Activated CD8-positive, alpha-beta T cell treated with anti-CD3 and anti-CD28 coated beads for 36 hours (primary cell): ENCODE results near the gene STK32C. TPM values are rescaled to one million over a fixed set of nuclear protein-coding genes. Genes with fewer than 3 reads are reported as not detected.

Experiments
- ATAC-seq: fragments of 200-7000 bp; cut with Tn5 transposase; one replicate; pipeline ENCODE4 v1.10.0; 2021; ENCODE audit warnings: mild to moderate bottlenecking, moderate library complexity
- CTCF ChIA-PET: fragments of 350-600 bp; sonication (Branson Sonifier 250); formaldehyde crosslinking; loops from one replicate; lab custom pipeline; 2021; ENCODE audit warnings: antibody characterized with exemption; lab: Charles Lee
- POLR2A ChIA-PET: fragments of 350-600 bp; sonication (Branson Sonifier 250); formaldehyde crosslinking; loops from one replicate; lab custom pipeline; 2021; ENCODE audit warnings: antibody characterized with exemption; lab: Charles Lee
- DNase-seq: peaks from one replicate; pipeline ENCODE4 v3.0.0-alpha.2; 2020
- H3K27ac Mint-ChIP-seq: one replicate; pipeline ENCODE4 v1.8.0; 2021; ENCODE audit warnings: mild to moderate bottlenecking, mixed read lengths
- H3K27me3 Mint-ChIP-seq: one replicate; pipeline ENCODE4 v1.8.0; 2021; ENCODE audit warnings: mixed read lengths
- H3K36me3 Mint-ChIP-seq: one replicate; pipeline ENCODE4 v1.8.0; 2021; ENCODE audit warnings: low read depth, mixed read lengths
- H3K4me1 Mint-ChIP-seq: one replicate; pipeline ENCODE4 v1.8.0; 2021; ENCODE audit warnings: low read depth, mixed read lengths
- H3K4me3 Mint-ChIP-seq: one replicate; pipeline ENCODE4 v1.8.0; 2021; ENCODE audit warnings: mild to moderate bottlenecking, moderate library complexity, mixed read lengths
- H3K9me3 Mint-ChIP-seq: one replicate; pipeline ENCODE4 v1.8.0; 2021; ENCODE audit warnings: mixed read lengths
- intact Hi-C: fragments of 100-400 bp; cut with micrococcal nuclease; formaldehyde crosslinking; loops from one replicate; pipeline ENCODE4 v1.10.0; 2022
- total RNA-seq, 2 experiments: library from RNA; stranded (reverse); gene quantifications; one replicate each; pipeline ENCODE4 v1.2.3, GENCODE V29; 2021
- TF ChIP-seq, protein P1 (sequence below): fragments of 200-600 bp; IDR thresholded peaks from one replicate; pipeline ENCODE4 v1.8.0; 2022; ENCODE audit warnings: antibody characterized with exemption, mild to moderate bottlenecking

STK32C gene
- total RNA-seq, 2 experiments from 2014 or later = 29.3 to 31.4 TPM

DNA sequence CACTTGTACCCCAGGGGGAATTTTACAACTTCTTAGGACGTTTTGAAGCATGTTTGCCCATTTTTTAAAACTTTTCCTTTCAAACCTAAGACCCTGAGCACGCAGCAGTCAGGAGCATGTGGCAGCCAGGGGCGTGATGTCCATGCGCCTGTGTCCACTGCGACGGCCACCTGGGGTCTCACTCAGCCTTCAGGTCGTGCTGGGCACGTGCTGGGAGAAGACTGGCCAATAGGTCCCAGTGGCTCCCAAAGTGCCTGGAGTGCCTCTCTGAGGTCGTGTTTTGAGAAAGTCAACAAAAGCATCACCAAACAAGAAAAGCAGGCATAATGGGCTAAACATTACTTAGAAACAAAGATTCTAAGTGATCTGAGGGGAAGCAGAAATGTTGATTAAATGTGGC is 39.1 kb upstream of the STK32C start:
- H3K4me1 Mint-ChIP-seq = no peaks in the 10 kb centered on the region
- H3K27me3 Mint-ChIP-seq = no peaks in the 10 kb centered on the region
- POLR2A ChIA-PET = no interaction called here
- H3K36me3 Mint-ChIP-seq = peaks cover 1% of the 10 kb centered on the region
- DNase-seq (no peak), ATAC-seq (no peak)
- TF ChIP-seq, protein P1, sequence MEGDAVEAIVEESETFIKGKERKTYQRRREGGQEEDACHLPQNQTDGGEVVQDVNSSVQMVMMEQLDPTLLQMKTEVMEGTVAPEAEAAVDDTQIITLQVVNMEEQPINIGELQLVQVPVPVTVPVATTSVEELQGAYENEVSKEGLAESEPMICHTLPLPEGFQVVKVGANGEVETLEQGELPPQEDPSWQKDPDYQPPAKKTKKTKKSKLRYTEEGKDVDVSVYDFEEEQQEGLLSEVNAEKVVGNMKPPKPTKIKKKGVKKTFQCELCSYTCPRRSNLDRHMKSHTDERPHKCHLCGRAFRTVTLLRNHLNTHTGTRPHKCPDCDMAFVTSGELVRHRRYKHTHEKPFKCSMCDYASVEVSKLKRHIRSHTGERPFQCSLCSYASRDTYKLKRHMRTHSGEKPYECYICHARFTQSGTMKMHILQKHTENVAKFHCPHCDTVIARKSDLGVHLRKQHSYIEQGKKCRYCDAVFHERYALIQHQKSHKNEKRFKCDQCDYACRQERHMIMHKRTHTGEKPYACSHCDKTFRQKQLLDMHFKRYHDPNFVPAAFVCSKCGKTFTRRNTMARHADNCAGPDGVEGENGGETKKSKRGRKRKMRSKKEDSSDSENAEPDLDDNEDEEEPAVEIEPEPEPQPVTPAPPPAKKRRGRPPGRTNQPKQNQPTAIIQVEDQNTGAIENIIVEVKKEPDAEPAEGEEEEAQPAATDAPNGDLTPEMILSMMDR = no peak
- intact Hi-C loops = no loop called here
- peaks cover 4% of the 10 kb centered on the region for H3K9me3 Mint-ChIP-seq
- H3K27ac Mint-ChIP-seq = no peak overlapping the region
- H3K4me3 Mint-ChIP-seq = no peak overlapping the region
- CTCF ChIA-PET = no interaction called here

DNA sequence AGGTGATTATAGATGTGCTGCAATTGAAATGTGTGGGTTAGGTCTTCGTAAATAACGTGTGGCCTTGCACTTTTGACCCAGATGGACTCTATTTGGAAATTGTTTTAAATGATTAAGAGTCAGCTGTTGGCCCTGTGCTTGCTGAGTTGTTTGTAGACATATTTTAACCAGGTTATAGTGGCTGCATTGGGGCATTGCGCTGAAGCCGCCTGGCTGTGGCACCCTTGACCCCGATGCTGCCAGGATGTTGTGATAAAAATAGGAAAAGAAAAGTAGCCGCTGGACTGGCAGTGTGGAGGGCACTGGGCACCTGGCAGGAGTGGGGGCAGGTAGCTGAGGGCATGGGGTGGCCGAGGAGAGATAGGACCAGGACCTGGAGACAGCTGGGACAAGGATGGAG is 37.6 kb upstream of the STK32C start:
- Mint-ChIP-seq H3K4me3 (no peak overlapping the region), H3K4me1 (no peaks in the 10 kb centered on the region), H3K27me3 (no peaks in the 10 kb centered on the region), H3K36me3 (peaks cover 1% of the 10 kb centered on the region), H3K9me3 (peaks cover 4% of the 10 kb centered on the region), H3K27ac (no peak overlapping the region)
- intact Hi-C loops = no loop called here
- no peak for DNase-seq
- no peak for ATAC-seq
- ChIA-PET POLR2A (no interaction called here), CTCF (no interaction called here)
- TF ChIP-seq, protein P1 = no peak

DNA sequence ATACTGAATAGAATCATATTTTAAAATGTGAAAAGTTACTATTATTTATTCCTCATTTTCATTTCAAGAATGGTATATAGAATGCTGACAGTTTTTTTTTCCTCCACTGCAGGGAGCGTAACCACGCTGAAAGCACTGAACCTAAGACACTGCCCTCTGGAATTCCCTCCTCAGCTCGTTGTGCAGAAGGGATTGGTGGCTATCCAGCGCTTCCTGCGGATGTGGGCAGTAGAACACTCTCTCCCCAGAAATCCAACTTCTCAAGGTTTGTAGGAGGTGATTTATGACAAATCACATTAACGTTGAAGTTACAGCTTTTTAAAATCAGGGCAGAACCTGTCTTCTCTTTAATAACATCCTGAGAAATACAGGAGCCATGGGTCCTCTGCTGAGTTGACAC is 36.6 kb upstream of the STK32C start:
- Mint-ChIP-seq H3K27ac (no peak overlapping the region), H3K9me3 (peaks cover 4% of the 10 kb centered on the region), H3K4me3 (no peak overlapping the region), H3K36me3 (peaks cover 1% of the 10 kb centered on the region), H3K4me1 (no peaks in the 10 kb centered on the region), H3K27me3 (no peaks in the 10 kb centered on the region)
- CTCF ChIA-PET = no interaction called here
- ATAC-seq (no peak), DNase-seq (no peak)
- TF ChIP-seq, protein P1 = no peak
- intact Hi-C loops = no loop called here
- POLR2A ChIA-PET = no interaction called here

DNA sequence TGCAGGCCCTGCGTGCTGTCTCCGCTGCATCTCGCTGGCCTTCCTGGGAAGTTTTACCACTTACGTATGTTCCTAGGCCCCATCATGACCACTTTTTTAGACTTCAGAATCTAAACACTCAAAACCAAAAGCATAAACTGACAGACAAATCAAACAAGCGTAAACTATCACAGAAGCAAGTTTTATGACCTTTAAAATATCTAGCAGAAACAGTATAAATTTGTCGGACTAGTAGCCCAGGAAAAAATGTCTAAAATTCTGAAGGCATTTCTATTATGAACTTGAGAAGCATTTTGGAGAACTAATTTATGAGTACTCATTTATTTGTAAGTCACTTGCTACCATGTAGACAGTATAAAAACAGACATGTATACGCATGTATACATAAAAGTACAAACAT is 34.8 kb upstream of the STK32C start:
- H3K4me1 Mint-ChIP-seq = no peaks in the 10 kb centered on the region
- CTCF ChIA-PET = interaction anchor here (2.1 to 3.0 kb wide), 3 partner anchors 11 to 19 kb away, joined by 6 to 8 read pairs (median 6); no protein-coding TSS in a partner anchor
- POLR2A ChIA-PET = interaction anchor here (0.7 kb wide), 1 partner anchor 12 kb away, joined by 3 read pairs; no protein-coding TSS in a partner anchor
- DNase-seq = no peak
- TF ChIP-seq, protein P1 = no peak
- H3K27ac Mint-ChIP-seq = no peak overlapping the region
- H3K36me3 Mint-ChIP-seq = peaks cover 1% of the 10 kb centered on the region
- H3K9me3 Mint-ChIP-seq = peaks cover 4% of the 10 kb centered on the region
- H3K4me3 Mint-ChIP-seq = no peak overlapping the region
- no peak for ATAC-seq
- intact Hi-C loops = no loop called here
- H3K27me3 Mint-ChIP-seq = no peaks in the 10 kb centered on the region

DNA sequence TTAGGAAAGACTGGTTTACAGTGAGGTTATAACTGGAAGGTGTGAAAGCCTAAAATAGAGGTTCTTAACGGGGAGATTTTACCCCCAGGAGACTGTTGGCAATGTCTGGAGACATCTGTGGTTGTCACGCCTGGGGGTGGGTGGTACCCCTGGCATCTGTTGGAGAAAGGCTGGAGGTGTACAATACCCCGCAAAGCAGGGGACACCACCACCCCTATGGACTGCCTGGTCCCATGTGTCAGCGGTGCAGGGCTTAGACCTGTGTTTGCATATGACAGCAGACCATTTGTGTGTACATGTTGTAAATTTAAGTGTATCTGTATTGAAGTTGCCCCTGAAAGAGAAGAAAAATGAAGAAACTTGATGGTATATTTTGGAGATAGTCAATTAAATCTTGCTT is 34.0 kb upstream of the STK32C start:
- ChIA-PET POLR2A (no interaction called here), CTCF (interaction anchor here (2.1 to 3.0 kb wide), 3 partner anchors 11 to 19 kb away, joined by 6 to 8 read pairs (median 6); no protein-coding TSS in a partner anchor)
- Mint-ChIP-seq H3K27me3 (no peaks in the 10 kb centered on the region), H3K4me1 (peaks cover 4% of the 10 kb centered on the region), H3K27ac (no peak overlapping the region), H3K9me3 (peaks cover 4% of the 10 kb centered on the region), H3K4me3 (no peak overlapping the region), H3K36me3 (peaks cover 1% of the 10 kb centered on the region)
- intact Hi-C loops = no loop called here
- TF ChIP-seq, protein P1 = no peak
- ATAC-seq (no peak), DNase-seq (no peak)
